Esophagus muscularis mucosa (tissue), 4 donors: ENCODE measurements around the gene TARP.
"Not testable (repeated sequence)": the region's sequence is repeated elsewhere in the genome, so short reads cannot be mapped to it uniquely, and the experiment has no call there.

ENCODE experiments used
- CTCF ChIP-seq, 3 experiments: fragments of 200-600 bp in 2 of 3; fragments of 450-650 bp in 1 of 3; sonication (generic) in 2 of 3; IDR thresholded peaks; one replicate each; pipeline ENCODE4 v1.5.1; 2017 to 2019; ENCODE audit warnings: antibody characterized with exemption in 3 of 3, mild to moderate bottlenecking in 2 of 3, moderate library complexity in 1 of 3
- EP300 ChIP-seq: sonication (generic); formaldehyde crosslinking; IDR thresholded peaks from one replicate; pipeline ENCODE4 v1.6.1; 2017; ENCODE audit warnings: antibody characterized with exemption
- POLR2AphosphoS5 ChIP-seq, 2 donors: sonication (generic); formaldehyde crosslinking; IDR thresholded peaks; one replicate each; pipeline ENCODE4 v1.6.1; 2017; ENCODE audit warnings: antibody characterized with exemption in 2 of 2

- TF ChIP-seq EP300; CTCF (IDR thresholded peaks at IDR 0.05); POLR2AphosphoS5 (IDR thresholded peaks at IDR 0.05): not testable (repeated sequence)
Measured at GRCh38 chr7:38265958-38266357, 7.5 kb downstream of the TARP start.
